Uterus (tissue), 4 donors: ENCODE measurements around the gene PRTFDC1. TPM values are rescaled to one million over a fixed set of nuclear protein-coding genes. Genes with fewer than 3 reads are reported as not detected.
A peak's percentile ranks its signal among the peaks of the same experiment; 100 is the strongest.

Source experiments
- DNase-seq, 2 donors: peaks; one replicate each; pipeline ENCODE4 v3.0.0-alpha.2; 2019 to 2020
- H3K27ac ChIP-seq, 2 donors: fragments of 200-600 bp; sonication (generic); 1 replicate in 1 of 2; 2 replicates in 1 of 2; pipeline ENCODE4 v1.5.1; 2016 to 2018
- H3K27me3 ChIP-seq, 2 donors: fragments of 200-600 bp; sonication (generic); one replicate each; pipeline ENCODE4 v1.5.1; 2018 to 2019; ENCODE audit warnings: control low read depth in 1 of 2
- H3K36me3 ChIP-seq, 2 donors: fragments of 200-600 bp; sonication (generic); one replicate each; pipeline ENCODE4 v1.5.1; 2019; ENCODE audit warnings: control low read depth in 1 of 2
- H3K4me1 ChIP-seq, 2 donors: fragments of 200-600 bp; sonication (generic); one replicate each; pipeline ENCODE4 v1.5.1; 2018 to 2019; ENCODE audit warnings: control low read depth in 1 of 2
- H3K4me3 ChIP-seq, 2 donors: fragments of 200-600 bp; sonication (generic); 1 replicate in 1 of 2; 2 replicates in 1 of 2; pipeline ENCODE4 v1.5.1; 2018 to 2019; ENCODE audit warnings: mild to moderate bottlenecking in 1 of 2
- H3K9me3 ChIP-seq, 2 donors: fragments of 200-600 bp; sonication (generic); one replicate each; pipeline ENCODE4 v1.5.1; 2019; ENCODE audit warnings: control low read depth in 1 of 2
- POLR2A ChIP-seq, 2 donors: fragments of 450-650 bp; IDR thresholded peaks; one replicate each; pipeline ENCODE4 v1.6.1; 2016; ENCODE audit warnings: antibody characterized with exemption in 2 of 2, mild to moderate bottlenecking in 1 of 2, moderate library complexity in 1 of 2
- intact Hi-C: fragments of 100-400 bp; cut with DNase I; formaldehyde crosslinking; loops from one replicate; pipeline ENCODE4 v1.15.1; 2023; ENCODE audit warnings: low total_unique reads
- total RNA-seq, 4 donors: library from RNA; depleted of rRNA in 3 of 4; stranded (reverse); fragments of >200 nt in 3 of 4; gene quantifications; one replicate each; pipeline versions ENCODE4 v1.1.0 to v1.2.4, GENCODE V29; 2014 to 2023
- TF ChIP-seq, protein P1 (sequence below), 4 experiments: fragments of 200-600 bp in 2 of 4; fragments of 450-650 bp in 2 of 4; sonication (generic) in 2 of 4; IDR thresholded peaks; one replicate each; pipeline ENCODE4 v1.5.1; 2016 to 2019; ENCODE audit warnings: antibody characterized with exemption in 4 of 4, mild to moderate bottlenecking in 2 of 4, moderate library complexity in 1 of 4
- donor health status: DM: yes; HTN: yes; CAD: no.

Gene PRTFDC1
- total RNA-seq, 4 donors from 2014 or later = 1.3 to 38.7 (median 20.3) TPM

GRCh38 chr10:24906372-24906771, 46.0 kb downstream of the PRTFDC1 start:
- Histone ChIP-seq H3K27me3 (no peaks in the 10 kb centered on the region), H3K9me3 (no peaks in the 10 kb centered on the region), H3K27ac (no peak overlapping the region), H3K4me3 (no peak overlapping the region), H3K36me3 (no peaks in the 10 kb centered on the region), H3K4me1 (peaks cover 0 to 13% of the 10 kb centered on the region in 2 donors)
- intact Hi-C loops = no loop called here
- TF ChIP-seq, protein P1, sequence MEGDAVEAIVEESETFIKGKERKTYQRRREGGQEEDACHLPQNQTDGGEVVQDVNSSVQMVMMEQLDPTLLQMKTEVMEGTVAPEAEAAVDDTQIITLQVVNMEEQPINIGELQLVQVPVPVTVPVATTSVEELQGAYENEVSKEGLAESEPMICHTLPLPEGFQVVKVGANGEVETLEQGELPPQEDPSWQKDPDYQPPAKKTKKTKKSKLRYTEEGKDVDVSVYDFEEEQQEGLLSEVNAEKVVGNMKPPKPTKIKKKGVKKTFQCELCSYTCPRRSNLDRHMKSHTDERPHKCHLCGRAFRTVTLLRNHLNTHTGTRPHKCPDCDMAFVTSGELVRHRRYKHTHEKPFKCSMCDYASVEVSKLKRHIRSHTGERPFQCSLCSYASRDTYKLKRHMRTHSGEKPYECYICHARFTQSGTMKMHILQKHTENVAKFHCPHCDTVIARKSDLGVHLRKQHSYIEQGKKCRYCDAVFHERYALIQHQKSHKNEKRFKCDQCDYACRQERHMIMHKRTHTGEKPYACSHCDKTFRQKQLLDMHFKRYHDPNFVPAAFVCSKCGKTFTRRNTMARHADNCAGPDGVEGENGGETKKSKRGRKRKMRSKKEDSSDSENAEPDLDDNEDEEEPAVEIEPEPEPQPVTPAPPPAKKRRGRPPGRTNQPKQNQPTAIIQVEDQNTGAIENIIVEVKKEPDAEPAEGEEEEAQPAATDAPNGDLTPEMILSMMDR (IDR thresholded peaks at IDR 0.05) = no peak
- no peak for TF ChIP-seq POLR2A (IDR thresholded peaks at IDR 0.05)
- no peak for DNase-seq

GRCh38 chr10:24904824-24905223, 47.6 kb downstream of the PRTFDC1 start:
- intact Hi-C loops = no loop called here
- Histone ChIP-seq H3K9me3 (no peaks in the 10 kb centered on the region), H3K27me3 (no peaks in the 10 kb centered on the region), H3K4me3 (no peak overlapping the region), H3K27ac (no peak overlapping the region), H3K36me3 (no peaks in the 10 kb centered on the region), H3K4me1 (peaks cover 0 to 16% of the 10 kb centered on the region in 2 donors)
- TF ChIP-seq, protein P1 (IDR thresholded peaks at IDR 0.05) = no peak
- TF ChIP-seq POLR2A (IDR thresholded peaks at IDR 0.05) = no peak
- DNase-seq = no peak

DNA sequence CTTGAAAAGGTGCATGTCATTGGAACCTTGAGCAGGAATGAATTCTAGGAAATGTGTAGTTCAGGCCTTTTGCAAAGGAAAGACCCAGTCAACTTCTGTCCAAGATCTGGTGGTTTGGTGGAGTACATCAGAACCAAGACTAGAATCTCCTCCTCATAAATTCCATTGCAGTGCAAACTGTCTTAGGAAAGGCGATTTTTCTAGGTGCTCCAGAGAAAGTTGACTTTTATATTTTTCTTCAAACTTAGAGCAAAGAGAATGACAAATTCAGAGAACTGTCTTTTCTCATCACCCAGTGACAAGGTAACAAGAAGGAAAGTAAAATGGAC, 50.0 kb downstream of the PRTFDC1 start:
- H3K4me1 ChIP-seq = peaks cover 0 to 16% of the 10 kb centered on the region in 2 donors
- H3K27me3 ChIP-seq = no peaks in the 10 kb centered on the region
- no peak overlapping the region for H3K4me3 ChIP-seq
- H3K27ac ChIP-seq = peak overlapping the region in 1 of 2 donors; percentile 10
- TF ChIP-seq, protein P1 (IDR thresholded peaks at IDR 0.05) = no peak
- TF ChIP-seq POLR2A (IDR thresholded peaks at IDR 0.05) = no peak
- DNase-seq = no peak
- H3K9me3 ChIP-seq = no peaks in the 10 kb centered on the region
- intact Hi-C loops = no loop called here
- H3K36me3 ChIP-seq = no peaks in the 10 kb centered on the region

DNA sequence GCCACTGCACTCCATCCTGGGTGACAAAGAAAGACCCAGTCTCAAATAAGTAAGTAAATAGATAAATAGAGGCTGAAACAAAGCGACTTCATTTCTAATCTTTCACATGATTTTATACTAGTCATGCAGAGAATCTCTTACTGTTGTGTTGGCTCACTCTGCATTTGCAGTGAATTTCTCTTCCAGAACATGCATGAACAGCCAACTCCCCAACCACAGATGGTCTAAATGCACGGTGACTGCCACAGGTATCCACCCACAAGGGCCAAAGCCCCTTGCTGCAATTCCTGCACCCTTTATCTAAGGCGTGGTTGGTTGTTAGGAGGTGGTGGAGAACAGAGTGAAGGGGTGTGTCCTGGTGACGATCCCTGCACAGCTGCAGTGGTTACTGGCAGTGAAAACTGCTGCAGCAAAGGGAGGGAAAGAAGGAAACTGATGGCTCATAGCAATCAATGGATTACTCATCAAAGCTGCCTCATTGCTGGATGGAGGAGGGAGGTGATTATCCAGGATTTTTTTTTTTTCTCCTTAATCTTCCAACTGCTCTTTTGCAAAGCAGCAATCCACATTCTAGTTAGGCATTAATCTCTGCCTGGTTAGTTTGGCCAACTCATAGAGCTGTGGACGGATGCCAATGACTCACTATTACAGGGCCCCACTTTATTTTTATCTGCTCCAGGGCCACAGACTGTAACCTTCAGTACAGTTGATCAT, 50.6 kb downstream of the PRTFDC1 start:
- intact Hi-C loops = no loop called here

More for the DNA sequence above, 50.6 kb downstream of the PRTFDC1 start:
- H3K27ac ChIP-seq = peak overlapping the region; percentile 39 to 42
- H3K9me3 ChIP-seq = no peaks in the 10 kb centered on the region
- no peaks in the 10 kb centered on the region for H3K27me3 ChIP-seq
- H3K4me3 ChIP-seq = no peak overlapping the region
- peaks cover 0 to 16% of the 10 kb centered on the region in 2 donors for H3K4me1 ChIP-seq
- TF ChIP-seq, protein P1 (IDR thresholded peaks at IDR 0.05) = no peak
- no peak for TF ChIP-seq POLR2A (IDR thresholded peaks at IDR 0.05)
- DNase-seq = peak; percentile 54 to 65
- H3K36me3 ChIP-seq = no peaks in the 10 kb centered on the region
